KMS-11 (cell line): ENCODE measurements around the gene BUB1.
"Not testable (repeated sequence)": the region's sequence is repeated elsewhere in the genome, so short reads cannot be mapped to it uniquely, and the experiment has no call there.

Experiments
- H2AFZ ChIP-seq: fragments of 200-600 bp; sonication (generic); 2 replicates; pipeline ENCODE4 v1.6.1; 2016; ENCODE audit warnings: antibody characterized with exemption, mixed run types, low read depth
- H3K27ac ChIP-seq: fragments of 200-600 bp; sonication (generic); 2 replicates; pipeline ENCODE4 v1.6.1; 2016; ENCODE audit warnings: mild to moderate bottlenecking, mixed run types
- H3K27me3 ChIP-seq: fragments of 200-600 bp; sonication (generic); 2 replicates; pipeline ENCODE4 v1.6.1; 2017; ENCODE audit warnings: mild to moderate bottlenecking, low read depth, mixed run types, moderate library complexity; ENCODE audit not compliant: insufficient read depth
- H3K36me3 ChIP-seq: fragments of 200-600 bp; sonication (generic); 2 replicates; pipeline ENCODE4 v1.6.1; 2017; ENCODE audit warnings: mild to moderate bottlenecking, mixed run types; ENCODE audit not compliant: insufficient read depth
- H3K4me1 ChIP-seq: fragments of 200-600 bp; sonication (generic); 2 replicates; pipeline ENCODE4 v1.6.1; 2016; ENCODE audit warnings: mild to moderate bottlenecking, low read depth, mixed run types; ENCODE audit not compliant: poor library complexity, severe bottlenecking
- H3K4me2 ChIP-seq: fragments of 200-600 bp; sonication (generic); 2 replicates; pipeline ENCODE4 v1.7.0; 2016; ENCODE audit warnings: mild to moderate bottlenecking, mixed run types
- H3K4me3 ChIP-seq: fragments of 200-600 bp; sonication (generic); IDR thresholded peaks from 2 replicates; pipeline ENCODE4 v1.6.1; 2017; ENCODE audit warnings: low read depth, low read length, mixed read lengths; ENCODE audit not compliant: insufficient read depth
- H3K79me2 ChIP-seq: fragments of 200-600 bp; sonication (generic); 2 replicates; pipeline ENCODE4 v1.6.1; 2016; ENCODE audit warnings: low read depth, mixed run types; ENCODE audit not compliant: insufficient read depth
- H3K9ac ChIP-seq: fragments of 200-600 bp; sonication (generic); 2 replicates; pipeline ENCODE4 v1.6.1; 2016; ENCODE audit warnings: mild to moderate bottlenecking, mixed run types
- H4K20me1 ChIP-seq: fragments of 200-600 bp; sonication (generic); 2 replicates; pipeline ENCODE4 v1.6.1; 2016; ENCODE audit warnings: mild to moderate bottlenecking, mixed run types; ENCODE audit not compliant: insufficient read depth
- TF ChIP-seq, protein P1 (sequence below): fragments of 200-600 bp; sonication (generic); conservative IDR thresholded peaks from 2 replicates; pipeline ENCODE4 v1.6.1; 2017; ENCODE audit warnings: low read depth, mild to moderate bottlenecking, antibody characterized with exemption, low read length, moderate library complexity, mixed read lengths

The BUB1 gene

DNA sequence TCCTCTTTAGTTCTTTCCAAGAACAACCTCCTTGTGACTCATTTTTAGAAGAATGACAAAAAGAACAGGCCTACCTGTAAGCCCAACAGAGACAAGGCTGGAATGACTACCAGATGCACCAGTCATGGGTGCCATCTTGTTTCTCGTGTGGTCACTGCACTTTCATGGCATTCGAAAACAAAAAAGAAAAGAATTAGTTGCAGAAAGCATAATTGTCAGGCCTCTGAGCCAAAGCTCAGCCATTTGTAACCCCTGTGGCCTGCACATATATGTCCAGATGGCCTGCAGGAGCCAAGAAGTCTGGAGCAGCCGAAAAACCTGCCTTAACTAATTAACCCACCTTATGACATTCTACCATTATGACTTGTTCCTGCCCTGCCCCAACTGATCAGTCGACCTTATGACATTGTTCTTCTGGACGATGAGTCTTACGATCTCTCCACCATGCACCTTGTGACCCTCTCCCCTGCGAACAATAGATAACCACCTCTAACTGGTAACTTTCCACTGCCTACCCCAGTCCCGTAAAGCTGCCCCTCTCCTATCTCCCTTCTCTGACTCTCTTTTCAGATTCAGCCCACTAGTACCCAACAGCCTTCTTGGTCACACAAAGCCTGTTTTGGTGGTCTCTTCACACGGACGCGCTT lies 13.9 kb upstream of the BUB1 start:
- TF ChIP-seq, protein P1, sequence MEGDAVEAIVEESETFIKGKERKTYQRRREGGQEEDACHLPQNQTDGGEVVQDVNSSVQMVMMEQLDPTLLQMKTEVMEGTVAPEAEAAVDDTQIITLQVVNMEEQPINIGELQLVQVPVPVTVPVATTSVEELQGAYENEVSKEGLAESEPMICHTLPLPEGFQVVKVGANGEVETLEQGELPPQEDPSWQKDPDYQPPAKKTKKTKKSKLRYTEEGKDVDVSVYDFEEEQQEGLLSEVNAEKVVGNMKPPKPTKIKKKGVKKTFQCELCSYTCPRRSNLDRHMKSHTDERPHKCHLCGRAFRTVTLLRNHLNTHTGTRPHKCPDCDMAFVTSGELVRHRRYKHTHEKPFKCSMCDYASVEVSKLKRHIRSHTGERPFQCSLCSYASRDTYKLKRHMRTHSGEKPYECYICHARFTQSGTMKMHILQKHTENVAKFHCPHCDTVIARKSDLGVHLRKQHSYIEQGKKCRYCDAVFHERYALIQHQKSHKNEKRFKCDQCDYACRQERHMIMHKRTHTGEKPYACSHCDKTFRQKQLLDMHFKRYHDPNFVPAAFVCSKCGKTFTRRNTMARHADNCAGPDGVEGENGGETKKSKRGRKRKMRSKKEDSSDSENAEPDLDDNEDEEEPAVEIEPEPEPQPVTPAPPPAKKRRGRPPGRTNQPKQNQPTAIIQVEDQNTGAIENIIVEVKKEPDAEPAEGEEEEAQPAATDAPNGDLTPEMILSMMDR: no peak
- no peaks in the 10 kb centered on the region for H3K79me2 ChIP-seq
- no peak overlapping the region for H3K4me3 ChIP-seq
- no peak overlapping the region for H3K9ac ChIP-seq
- H3K27ac ChIP-seq: no peak overlapping the region
- no peak overlapping the region for H3K4me2 ChIP-seq
- H3K4me1 ChIP-seq: no peaks in the 10 kb centered on the region
- no peak overlapping the region for H2AFZ ChIP-seq
- H3K36me3 ChIP-seq: no peaks in the 10 kb centered on the region
- H3K27me3 ChIP-seq: no peaks in the 10 kb centered on the region
- H4K20me1 ChIP-seq: no peaks in the 10 kb centered on the region

GRCh38 chr2:110690083-110690965 lies 12.5 kb upstream of the BUB1 start:
- H3K27me3 ChIP-seq: no peaks in the 10 kb centered on the region
- no peak overlapping the region for H3K4me2 ChIP-seq

DNA sequence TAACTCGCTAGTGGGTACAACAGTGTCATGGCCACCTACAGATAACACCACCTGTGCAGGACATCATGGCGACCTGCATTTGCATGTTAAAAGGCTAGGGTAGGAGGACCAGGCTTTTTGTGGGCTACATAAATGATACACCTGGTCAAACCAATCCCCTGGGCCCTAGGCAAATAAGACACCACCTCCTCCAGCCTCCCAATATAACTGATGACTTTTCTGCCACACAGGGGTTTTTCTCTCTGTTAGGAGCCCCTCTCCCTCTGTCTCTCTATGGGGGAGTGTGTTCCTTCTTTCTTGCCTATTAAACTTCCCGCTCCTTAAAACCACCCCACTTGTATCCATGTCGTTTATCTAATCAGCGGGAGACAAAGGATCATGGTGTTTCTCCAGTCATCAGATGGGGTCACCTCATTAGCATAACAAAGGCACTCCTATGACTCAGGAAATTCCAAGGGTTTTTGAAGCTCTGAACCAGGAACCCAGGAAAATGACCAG lies 10.8 kb upstream of the BUB1 start:
- no peaks in the 10 kb centered on the region for H3K79me2 ChIP-seq
- no peaks in the 10 kb centered on the region for H3K36me3 ChIP-seq
- H3K27ac ChIP-seq: no peak overlapping the region
- TF ChIP-seq, protein P1: no peak
- H2AFZ ChIP-seq: no peak overlapping the region
- H3K27me3 ChIP-seq: no peaks in the 10 kb centered on the region
- no peaks in the 10 kb centered on the region for H3K4me1 ChIP-seq
- H3K4me2 ChIP-seq: no peak overlapping the region
- H3K9ac ChIP-seq: no peak overlapping the region
- H3K4me3 ChIP-seq: no peak overlapping the region
- H4K20me1 ChIP-seq: no peaks in the 10 kb centered on the region

More at GRCh38 chr2:110690083-110690965, 12.5 kb upstream of the BUB1 start:
- Histone ChIP-seq H3K79me2 (no peaks in the 10 kb centered on the region), H3K9ac (no peak overlapping the region), H4K20me1 (no peaks in the 10 kb centered on the region), H3K27ac (no peak overlapping the region), H3K4me3 (no peak overlapping the region), H3K4me1 (no peaks in the 10 kb centered on the region), H2AFZ (no peak overlapping the region), H3K36me3 (no peaks in the 10 kb centered on the region)
- TF ChIP-seq, protein P1: no peak

- not testable (repeated sequence) for H3K9ac ChIP-seq, H3K27me3 ChIP-seq
Measured at GRCh38 chr2:110687775-110688484, 10.1 kb upstream of the BUB1 start.

More at GRCh38 chr2:110687775-110688484, 10.1 kb upstream of the BUB1 start:
- H2AFZ ChIP-seq, H3K79me2 ChIP-seq, H3K36me3 ChIP-seq, H4K20me1 ChIP-seq, H3K27ac ChIP-seq, H3K4me3 ChIP-seq, H3K4me2 ChIP-seq, H3K4me1 ChIP-seq: not testable (repeated sequence)
